Naive B cell (primary cell): Measurements from ENCODE around the gene RPE65. TPM values are rescaled to one million over a fixed set of nuclear protein-coding genes. Genes with fewer than 3 reads are reported as not detected.
A peak's percentile ranks its signal among the peaks of the same experiment; 100 is the strongest.

Experiments
- ATAC-seq, 2 donors: fragments of 150-1000 bp; cut with Tn5 transposase; 2 replicates each; pipeline ENCODE4 v1.10.0; 2021; ENCODE audit warnings: low read depth in 2 of 2, mild to moderate bottlenecking in 2 of 2, moderate library complexity in 2 of 2
- DNase-seq: peaks from one replicate; pipeline ENCODE4 v3.0.0; 2022
- H3K27ac Mint-ChIP-seq, 6 donors: one replicate each; pipeline ENCODE4 v1.8.0; 2020 to 2022; ENCODE audit warnings: mild to moderate bottlenecking in 6 of 6, mixed read lengths in 6 of 6, moderate library complexity in 5 of 6, inconsistent platforms in 2 of 6
- H3K27me3 Mint-ChIP-seq, 3 donors: one replicate each; pipeline ENCODE4 v1.8.0; 2021 to 2022; ENCODE audit warnings: mixed read lengths in 3 of 3, mild to moderate bottlenecking in 1 of 3
- H3K36me3 Mint-ChIP-seq, 2 donors: one replicate each; pipeline ENCODE4 v1.8.0; 2020 to 2022; ENCODE audit warnings: mixed read lengths in 2 of 2, inconsistent platforms in 1 of 2, mild to moderate bottlenecking in 1 of 2
- H3K4me1 Mint-ChIP-seq, 3 donors: one replicate each; pipeline ENCODE4 v1.8.0; 2020 to 2022; ENCODE audit warnings: mixed read lengths in 3 of 3, inconsistent platforms in 1 of 3, mild to moderate bottlenecking in 1 of 3, moderate library complexity in 1 of 3
- H3K4me3 Mint-ChIP-seq, 8 donors: one replicate each; pipeline ENCODE4 v1.8.0; 2020 to 2022; ENCODE audit warnings: mild to moderate bottlenecking in 8 of 8, mixed read lengths in 8 of 8, moderate library complexity in 8 of 8, inconsistent platforms in 2 of 8
- H3K9me3 Mint-ChIP-seq, 7 donors: one replicate each; pipeline ENCODE4 v1.8.0; 2020 to 2022; ENCODE audit warnings: mixed read lengths in 7 of 7, mild to moderate bottlenecking in 5 of 7, inconsistent platforms in 2 of 7, moderate library complexity in 1 of 7
- polyA plus RNA-seq, 6 donors: library from polyadenylated mRNA; unstranded; fragments of 300-500 nt; fragmentation: Illumina TruSeq; gene quantifications; one replicate each; pipeline ENCODE4 v1.2.3, GENCODE V29; 2021; ENCODE audit warnings: low read depth in 6 of 6

RPE65 gene
- polyA plus RNA-seq, 6 donors from 2014 or later, result not detected

GRCh38 chr1:68383092-68383491, 66.7 kb downstream of the RPE65 start:
- peaks cover 0 to 16% (median 8%) of the 10 kb centered on the region in 7 donors for H3K9me3 Mint-ChIP-seq
- no peak overlapping the region for H3K27ac Mint-ChIP-seq
- peaks cover 0 to 14% (median 9%) of the 10 kb centered on the region in 3 donors for H3K27me3 Mint-ChIP-seq
- DNase-seq (no peak), ATAC-seq (no peak)
- H3K4me1 Mint-ChIP-seq, result peaks cover 6 to 12% (median 8%) of the 10 kb centered on the region in 3 donors
- peaks cover 0 to 4% of the 10 kb centered on the region in 2 donors for H3K36me3 Mint-ChIP-seq
- H3K4me3 Mint-ChIP-seq, result peak overlapping the region in 1 of 8 donors; percentile 37

- ATAC-seq (no peak), DNase-seq (no peak)
- Mint-ChIP-seq H3K4me3 (no peak overlapping the region), H3K36me3 (peaks cover 0 to 4% of the 10 kb centered on the region in 2 donors), H3K27ac (peak overlapping the region in 2 of 6 donors; percentile 9 to 39), H3K27me3 (peaks cover 0 to 11% (median 9%) of the 10 kb centered on the region in 3 donors), H3K4me1 (peaks cover 6 to 10% (median 8%) of the 10 kb centered on the region in 3 donors), H3K9me3 (peaks cover 0 to 16% (median 8%) of the 10 kb centered on the region in 7 donors)
Measured at GRCh38 chr1:68379085-68379478, 70.7 kb downstream of the RPE65 start.

Other genes starting within 250 kb of the RPE65 start
- under 1 TPM in 1 of 6 donors, not detected in 5; 0.78 TPM for gene WLS, start 217.4 kb downstream of the RPE65 start, polyA plus RNA-seq
- gene DEPDC1, start 47.1 kb upstream of the RPE65 start, polyA plus RNA-seq, result not detected